Measurements from ENCODE around the gene ST6GALNAC2. TPM values are rescaled to one million over a fixed set of nuclear protein-coding genes. Genes with fewer than 3 reads are reported as not detected.
A peak's percentile ranks its signal among the peaks of the same experiment; 100 is the strongest.

The ST6GALNAC2 gene
- polyA plus RNA-seq, 3 donors, result 8.5 to 9.9 (median 9.6) TPM

DNA sequence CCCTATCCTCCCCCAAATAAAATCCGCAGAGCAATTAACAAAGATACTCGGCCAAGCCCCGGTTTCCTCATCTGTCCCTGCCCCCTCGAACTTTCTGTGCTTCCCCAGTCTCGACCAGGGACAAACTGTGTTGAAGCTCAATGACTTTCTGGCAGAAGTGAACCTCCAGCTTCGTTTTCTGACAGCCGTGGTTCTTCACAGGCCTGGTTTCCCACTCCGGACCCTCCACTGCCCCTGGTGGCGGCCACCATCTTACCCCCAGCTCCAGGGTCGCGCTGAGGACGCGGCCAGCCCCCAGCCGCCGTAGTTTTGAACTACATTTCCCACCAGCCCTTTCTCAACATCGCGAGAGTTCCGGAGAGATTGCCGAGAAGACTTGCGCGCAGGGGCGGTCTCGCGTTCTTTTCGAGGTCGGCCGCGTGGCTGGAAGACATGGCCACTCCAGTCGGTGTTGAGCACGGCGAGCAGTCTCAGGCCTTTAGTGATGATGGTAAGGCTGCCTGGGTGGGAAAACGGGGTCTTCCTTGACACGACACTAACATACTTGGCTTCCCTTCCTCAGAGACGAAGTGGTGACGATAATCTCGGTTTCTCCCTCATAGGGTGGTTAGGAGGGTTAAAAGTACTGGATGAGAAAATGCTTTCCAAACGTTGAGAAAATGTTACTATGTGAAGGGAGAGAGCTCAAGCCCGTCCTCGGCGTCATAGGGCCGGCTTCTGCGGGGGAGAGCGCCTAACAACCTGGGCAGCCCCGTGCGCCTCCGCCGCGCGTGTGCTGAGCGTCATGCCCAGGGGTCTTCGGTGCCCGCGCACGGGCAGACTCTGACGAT lies 28.1 kb downstream of the ST6GALNAC2 start:
- DNase-seq (ENCODE audit: low read depth in 3 of 3, low spot score in 2 of 3), result peak; percentile 92 to 96 (median 94)

DNA sequence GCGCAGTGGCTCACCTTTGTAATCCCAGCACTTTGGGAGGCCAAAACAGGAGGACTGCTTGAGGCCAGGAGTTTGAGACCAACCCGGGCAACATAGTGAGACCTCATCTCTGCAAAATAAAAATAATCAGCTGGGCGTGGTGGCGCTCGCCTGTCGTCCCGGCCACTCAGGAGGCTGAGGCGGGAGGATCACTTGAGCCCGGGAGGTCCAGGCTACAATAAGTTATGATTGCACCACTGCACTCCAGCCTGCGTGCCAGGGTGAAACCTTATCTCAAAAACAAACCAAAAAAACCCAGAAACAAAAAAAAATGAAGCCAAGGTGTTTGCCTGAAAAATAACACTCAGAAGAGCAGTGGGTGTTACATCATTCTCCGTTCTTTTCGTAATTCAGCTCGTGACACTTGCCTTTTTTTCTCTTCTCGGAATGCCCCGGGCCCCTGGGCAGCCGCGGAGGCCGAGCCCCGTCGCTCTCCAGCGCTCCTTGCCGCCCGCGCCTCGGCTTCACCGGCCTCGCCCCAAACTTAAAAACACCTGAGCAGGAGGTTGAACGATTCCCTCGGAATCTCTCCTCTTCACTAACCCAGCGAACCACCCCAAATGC lies 28.8 kb downstream of the ST6GALNAC2 start:
- no peak for DNase-seq (ENCODE audit: low read depth in 3 of 3, low spot score in 2 of 3)

DNA sequence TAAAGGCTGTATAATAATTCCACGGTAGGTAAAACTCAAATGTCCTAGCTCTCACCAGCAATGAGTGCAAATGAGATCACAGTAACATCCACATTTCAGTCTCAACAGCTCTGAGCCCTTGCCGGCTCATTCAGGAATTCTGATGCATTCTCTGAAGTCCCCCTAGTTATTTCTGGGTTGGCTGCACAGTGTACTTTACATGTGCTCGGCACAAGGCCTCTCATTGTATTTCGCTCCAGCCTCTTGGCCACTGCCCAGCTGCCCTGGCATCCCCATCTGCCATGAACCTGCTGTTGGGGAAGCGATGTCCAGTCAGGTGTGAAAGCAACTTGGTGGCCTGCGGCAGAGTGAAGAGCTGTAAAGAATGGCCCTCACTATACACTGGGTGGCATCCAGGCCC lies 31.5 kb downstream of the ST6GALNAC2 start:
- DNase-seq (ENCODE audit: low read depth in 3 of 3, low spot score in 2 of 3), result no peak

DNA sequence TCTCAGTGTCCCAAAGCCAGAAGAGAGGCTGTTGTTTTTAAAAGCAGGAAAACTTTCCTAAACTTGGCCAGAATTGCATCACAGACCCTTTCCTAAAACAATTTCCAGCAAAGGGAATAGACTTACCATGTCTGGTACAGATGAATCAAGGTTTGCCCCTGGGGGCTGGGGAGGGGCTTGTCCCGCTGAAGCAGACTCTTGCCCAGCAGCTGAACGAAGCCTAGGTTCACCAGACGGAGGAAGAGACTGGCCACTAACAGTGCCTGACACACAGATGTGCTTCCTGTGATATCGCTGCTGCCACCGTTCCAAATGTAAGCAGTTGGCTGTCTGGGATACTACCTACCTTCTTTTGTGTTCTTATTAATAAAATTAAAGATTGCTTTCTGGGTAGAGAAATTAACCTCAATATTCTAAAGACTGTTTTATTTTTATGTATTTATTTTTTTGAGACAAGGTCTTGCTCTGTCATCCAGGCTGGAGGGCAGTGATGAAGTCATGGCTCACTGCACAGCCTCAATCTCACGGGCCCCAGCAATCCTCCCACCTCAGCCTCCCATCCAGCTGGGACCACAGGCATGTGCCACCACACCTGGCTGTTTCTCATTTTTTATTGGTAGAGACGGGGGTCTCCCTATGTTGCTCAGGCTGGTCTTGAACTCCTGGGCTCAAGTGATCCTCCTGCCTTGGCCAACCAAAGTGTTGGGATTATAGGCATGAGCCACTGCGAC lies 32.3 kb downstream of the ST6GALNAC2 start:
- DNase-seq (ENCODE audit: low read depth in 3 of 3, low spot score in 2 of 3), result no peak

DNA sequence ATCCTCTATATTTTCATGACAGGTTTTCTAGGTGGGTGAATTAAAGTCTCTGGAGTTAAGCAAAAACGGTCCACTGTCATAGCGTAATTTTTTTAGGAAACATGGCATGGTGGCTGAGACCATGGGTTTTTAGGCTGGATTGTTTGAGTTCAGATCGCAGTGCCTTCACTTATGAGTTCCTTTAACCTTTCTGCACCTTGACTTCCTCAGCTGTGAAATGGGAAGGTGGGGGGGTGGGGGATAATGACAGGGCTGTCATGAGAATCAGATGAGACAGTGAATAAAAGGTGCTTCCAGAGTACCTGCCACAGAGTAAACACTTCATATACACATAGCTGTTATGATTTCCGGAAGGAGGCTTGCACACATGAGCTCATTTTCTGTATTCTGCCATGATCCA lies 34.0 kb downstream of the ST6GALNAC2 start:
- no peak for DNase-seq (ENCODE audit: low read depth in 3 of 3, low spot score in 2 of 3)

DNA sequence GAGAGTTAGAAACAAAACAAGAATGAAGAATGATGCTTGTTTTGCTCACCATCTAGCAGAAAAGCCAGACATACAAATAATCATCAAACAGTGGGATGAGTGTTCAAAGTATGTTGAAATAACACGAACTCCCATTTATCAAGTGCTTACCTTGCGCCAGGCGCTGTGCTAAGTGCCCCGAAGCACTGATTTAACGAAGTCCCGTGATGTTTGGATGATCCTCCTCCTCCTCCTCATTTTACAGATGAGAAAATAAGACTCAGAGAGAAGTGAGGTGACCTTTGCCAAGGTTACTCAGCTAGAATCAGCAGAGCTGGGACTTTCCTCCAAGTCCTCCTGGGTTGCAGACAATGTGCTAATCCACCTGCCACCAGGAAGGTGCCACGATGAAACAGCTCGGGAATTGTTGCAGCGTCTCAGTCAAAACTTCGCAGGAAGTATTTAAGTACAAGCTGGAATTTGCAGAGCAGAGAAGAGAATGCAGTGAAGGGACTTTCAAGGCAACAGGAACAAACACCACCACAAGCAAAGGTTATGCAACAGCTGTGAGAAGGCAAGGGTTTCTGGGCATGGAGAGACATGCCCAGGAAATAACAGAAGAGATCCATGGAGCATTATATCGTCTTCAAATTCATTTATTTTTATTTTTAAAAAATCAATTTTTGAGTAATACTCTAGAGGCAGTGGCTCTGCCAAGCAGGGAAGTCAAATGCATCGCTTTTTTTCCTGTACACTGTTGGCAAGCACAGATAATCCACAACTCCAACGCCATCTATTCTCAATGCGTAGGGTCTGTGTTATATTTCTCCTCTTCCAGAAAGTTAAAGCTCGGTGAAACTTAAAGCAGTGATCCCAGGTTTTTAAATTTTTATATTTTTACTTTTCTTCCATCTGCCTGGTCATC lies 34.7 kb downstream of the ST6GALNAC2 start:
- DNase-seq (ENCODE audit: low read depth in 3 of 3, low spot score in 2 of 3), result no peak

DNA sequence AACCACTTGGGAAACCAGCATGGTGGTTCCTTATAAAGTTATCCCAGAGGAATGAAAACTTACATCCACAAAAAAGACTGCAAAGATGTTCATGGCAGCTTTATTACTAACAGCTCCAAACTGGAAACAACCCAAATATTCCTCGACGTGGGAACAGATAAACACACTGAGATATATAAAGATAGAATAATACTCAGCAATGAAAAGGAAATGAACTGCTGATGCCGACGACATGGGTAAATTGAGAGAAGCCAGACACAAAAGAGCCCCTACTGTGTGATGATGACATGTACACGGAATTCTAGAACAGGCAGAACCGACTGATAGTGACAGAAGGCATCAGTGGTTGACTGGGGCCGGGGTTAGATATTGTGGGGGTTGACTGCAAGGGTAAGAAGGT lies 36.1 kb downstream of the ST6GALNAC2 start:
- DNase-seq (ENCODE audit: low read depth in 3 of 3, low spot score in 2 of 3), result no peak

DNA sequence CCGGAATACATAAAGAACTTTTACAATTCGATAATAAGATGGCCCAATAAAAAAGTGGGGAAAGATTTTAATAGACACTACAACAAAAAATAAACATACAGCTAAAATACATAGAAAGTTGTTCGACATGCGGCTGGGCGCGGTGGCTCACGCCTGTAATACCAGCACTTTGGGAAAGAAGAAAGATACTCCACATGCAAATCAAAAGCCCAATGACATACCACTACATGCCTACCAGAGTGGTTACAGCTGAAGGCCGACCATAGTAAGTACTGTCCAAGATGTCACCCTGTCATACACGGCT lies 36.5 kb downstream of the ST6GALNAC2 start:
- DNase-seq (ENCODE audit: low read depth in 3 of 3, low spot score in 2 of 3), result no peak

DNA sequence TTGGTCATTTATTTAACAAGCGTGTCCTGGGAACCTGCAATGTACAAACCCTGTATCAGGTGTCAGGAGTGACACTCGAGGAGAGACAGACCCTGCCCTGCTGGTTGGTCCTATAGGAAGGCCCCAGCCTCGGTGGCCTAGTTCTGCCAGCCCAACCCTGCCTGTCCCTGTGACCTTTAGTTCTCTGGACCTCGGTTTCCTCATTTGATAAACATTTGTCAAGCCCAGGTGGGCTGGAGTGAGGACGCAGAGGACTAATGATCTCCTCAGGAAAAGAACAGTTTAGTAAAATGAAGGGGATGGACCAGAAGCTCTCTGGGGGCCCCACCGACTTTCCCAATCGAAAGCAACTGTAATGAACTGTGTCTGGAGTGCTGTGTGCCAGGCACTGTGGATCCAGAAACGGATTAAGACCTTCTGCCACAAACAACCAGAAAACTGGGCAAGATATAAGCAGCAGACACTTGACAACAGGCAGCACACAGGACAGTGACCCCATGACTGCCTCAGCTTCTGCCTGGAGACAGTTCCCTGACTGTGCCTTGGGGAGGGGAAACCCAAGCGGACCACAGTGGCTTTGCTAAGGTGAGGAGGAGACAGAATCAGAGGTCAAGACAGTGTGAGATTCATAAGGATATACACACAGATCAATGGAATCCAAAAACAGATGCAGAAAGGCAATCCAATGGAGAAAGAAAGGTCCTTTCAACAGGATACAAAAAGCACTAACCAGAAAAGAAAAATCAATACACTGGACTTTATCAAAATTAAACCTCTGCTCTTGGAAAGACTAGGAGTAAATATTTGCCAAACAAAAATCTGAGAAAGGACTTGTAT lies 37.1 kb downstream of the ST6GALNAC2 start:
- no peak for DNase-seq (ENCODE audit: low read depth in 3 of 3, low spot score in 2 of 3)

DNA sequence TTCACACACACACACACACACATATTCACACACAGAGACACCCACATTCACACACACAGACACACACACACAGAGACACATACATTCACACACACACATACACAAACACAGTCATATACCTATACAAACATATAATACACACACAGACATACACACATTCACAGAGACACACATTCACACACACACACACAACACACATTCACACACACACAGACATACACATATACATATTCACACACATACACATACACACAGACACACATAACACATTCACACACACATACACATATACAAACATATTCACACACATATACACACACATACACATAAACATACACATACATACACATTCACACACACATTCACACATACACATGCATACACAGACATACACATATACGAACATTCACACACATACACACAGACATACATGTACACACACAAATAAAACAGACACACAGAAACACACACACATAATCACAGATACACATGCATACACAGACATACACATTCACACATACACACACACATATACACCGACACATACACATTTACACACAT lies 37.9 kb downstream of the ST6GALNAC2 start:
- DNase-seq (ENCODE audit: low read depth in 3 of 3, low spot score in 2 of 3), result no peak

DNA sequence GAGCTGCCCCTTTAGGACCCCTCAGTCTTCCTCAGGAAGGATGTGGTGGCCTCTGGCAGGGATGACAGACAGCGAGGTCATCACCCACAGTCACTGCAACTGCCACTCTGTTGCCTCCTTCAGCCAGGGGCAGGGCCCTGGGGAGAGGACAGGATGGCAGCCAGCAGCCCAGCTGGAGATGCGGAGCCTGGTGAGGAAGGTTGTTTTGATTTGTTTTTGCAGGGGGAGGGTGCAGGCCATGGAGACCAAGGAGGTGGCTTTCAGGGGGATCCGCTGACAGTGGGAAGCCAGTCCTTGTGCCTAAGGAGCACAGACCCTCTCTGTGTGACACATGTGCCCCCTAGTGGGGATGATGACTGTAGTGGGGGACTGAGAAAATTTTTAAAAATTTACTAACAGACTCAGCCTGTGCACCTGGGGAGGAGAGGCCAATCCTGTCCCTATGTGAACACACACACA lies 38.4 kb downstream of the ST6GALNAC2 start:
- DNase-seq (ENCODE audit: low read depth in 3 of 3, low spot score in 2 of 3), result no peak

DNA sequence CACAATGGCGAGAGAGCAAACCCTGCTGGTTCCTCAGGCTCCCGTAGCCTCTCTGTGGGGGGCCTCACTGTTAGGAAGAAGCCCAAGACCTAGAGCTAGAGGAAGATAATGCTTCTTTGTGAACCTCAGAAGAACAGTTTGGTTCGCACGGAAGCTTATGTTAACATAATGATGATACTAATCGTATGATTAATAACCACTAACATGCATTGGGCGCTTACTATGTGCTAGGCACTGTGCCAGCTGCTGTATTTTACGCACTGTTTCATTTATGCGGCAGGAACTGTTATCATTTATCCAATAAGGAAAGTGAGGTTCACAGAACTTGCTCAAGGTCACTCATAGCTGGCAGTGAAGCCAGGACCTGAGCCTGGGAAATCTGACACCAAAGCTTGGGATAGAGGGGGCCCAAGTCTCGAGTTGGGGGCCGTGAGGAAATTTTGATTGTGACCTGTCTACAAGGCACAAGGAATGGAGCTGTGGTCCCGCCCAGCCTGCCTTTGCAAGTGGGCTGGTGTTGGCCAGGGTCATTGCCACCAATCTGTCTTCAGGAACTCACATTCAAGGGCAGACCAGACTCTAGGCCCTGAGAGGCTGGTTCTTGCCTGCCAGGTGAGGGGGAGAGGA lies 39.0 kb downstream of the ST6GALNAC2 start:
- DNase-seq (ENCODE audit: low read depth in 3 of 3, low spot score in 2 of 3), result no peak

DNA sequence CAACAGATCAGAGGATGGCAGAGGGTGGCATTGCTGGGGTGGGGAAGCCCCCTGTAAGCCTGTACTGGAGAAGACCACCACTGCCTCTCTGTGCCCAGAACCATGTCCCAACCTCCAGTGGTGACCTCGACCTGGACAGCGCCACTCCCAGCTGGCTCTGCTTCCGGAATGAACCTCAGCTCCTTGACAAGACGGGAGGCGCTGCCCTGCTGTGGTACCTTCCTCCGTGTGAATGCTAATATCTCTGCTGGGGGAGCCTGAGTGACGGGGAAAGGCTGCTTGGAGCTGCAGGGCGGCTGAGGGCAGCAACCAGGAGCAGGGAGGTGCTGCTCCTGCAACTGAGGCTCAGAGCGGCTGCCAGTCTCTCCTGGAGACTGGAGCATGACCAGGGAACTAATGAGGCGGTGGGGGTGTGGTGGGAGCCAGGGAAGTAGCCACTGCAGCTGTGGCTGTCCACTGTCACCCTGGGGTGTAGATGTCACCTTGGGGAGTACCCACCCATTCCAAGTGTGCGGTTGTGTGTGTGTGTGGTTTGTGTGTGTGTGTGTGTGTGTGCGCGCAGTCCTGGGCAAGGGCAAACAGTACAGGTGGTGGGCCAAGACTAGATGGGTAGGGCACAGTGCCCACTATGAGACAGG lies 39.6 kb downstream of the ST6GALNAC2 start:
- no peak for DNase-seq (ENCODE audit: low read depth in 3 of 3, low spot score in 2 of 3)

DNA sequence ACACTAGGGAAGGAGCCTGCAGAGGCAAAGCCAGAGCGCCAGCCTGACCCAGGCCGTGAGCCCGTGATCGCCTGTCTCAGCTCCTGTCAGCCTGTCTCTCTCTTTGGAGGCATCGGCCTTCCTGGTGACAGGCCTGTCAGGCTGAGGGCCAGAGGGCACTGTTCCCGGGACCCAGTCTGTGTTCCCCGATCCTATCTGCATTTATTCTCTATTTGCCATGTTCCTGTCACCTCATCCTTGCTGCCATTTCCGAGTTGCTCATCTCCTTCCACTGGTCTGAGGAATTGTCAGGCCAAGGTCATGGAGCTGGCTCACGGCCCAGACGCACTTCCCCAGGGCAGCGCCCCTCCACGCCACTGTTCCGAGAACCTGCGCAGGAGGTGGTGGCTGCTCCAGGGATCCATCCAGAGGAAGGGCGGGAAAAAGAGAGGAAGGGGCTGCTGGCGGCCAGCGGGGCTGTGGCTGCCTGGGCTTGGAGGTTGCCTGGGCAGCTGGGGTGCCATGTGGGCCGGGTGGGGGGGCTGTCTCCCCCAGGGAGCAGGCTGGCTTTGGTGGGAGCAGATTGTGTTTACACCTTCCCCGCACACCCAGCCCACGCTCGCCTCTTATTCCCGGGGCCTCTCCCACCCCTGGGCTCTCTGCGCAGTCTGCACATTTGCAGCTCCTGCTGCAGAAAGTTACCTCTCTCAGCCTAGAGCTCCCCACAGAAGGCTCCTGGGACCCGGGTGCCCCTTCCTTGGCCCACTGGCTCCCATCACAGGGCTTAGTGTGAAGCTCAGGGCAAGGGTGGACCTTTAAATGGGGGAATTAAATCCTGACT lies 40.9 kb downstream of the ST6GALNAC2 start:
- DNase-seq (ENCODE audit: low read depth in 3 of 3, low spot score in 2 of 3), result no peak

DNA sequence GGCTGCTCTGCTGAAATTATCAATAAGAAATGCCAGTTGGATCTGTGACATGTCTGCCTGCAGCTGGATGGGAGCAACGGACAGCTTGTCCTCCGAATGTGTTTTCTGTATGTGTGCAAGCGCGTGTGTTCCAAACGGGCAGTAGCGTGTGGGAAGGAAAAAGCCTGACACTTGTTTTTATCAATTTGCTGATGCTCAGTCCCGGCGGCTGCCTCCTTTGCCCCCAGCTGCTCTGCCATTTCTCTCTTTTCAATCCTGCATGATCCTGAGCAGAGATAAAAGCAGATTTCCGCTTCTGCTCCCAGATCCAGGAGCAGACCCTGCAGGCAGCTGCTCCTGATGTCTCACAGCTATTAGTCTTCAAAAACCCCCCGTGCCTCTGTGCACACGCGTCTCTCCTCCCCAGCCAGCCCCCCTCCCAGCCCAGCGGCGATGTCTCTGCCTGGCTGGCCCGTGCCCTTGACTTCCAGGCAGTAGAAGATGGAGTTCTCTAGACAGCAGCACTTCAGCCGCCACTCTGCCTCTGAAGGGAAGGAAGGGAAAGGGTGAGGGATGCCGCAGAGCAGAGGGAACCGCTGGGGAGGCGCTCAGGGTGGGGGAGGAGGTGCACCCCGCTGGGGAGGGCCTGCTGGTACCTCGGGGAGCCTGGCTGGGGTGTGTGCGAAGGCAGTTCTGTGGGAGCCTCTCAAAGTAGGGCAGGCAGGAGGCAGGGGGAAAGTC lies 41.7 kb downstream of the ST6GALNAC2 start:
- no peak for DNase-seq (ENCODE audit: low read depth in 3 of 3, low spot score in 2 of 3)

DNA sequence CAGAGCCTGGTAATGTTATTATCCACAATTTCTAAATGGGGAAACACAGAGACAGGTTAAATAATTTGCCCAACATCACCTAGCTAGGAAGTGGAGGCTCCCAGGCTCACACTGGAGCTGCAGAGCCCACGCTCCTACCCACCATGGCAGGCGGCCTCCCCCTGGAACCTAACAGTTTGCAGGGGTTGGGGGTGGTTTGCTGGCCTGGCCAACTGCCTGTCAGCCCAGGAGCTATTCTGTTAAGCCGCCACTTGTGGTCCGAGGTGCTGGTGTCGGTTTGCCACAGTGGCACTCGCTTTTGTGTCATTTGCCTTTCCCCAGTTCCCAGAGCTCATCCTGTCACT lies 42.2 kb downstream of the ST6GALNAC2 start:
- no peak for DNase-seq (ENCODE audit: low read depth in 3 of 3, low spot score in 2 of 3)

DNA sequence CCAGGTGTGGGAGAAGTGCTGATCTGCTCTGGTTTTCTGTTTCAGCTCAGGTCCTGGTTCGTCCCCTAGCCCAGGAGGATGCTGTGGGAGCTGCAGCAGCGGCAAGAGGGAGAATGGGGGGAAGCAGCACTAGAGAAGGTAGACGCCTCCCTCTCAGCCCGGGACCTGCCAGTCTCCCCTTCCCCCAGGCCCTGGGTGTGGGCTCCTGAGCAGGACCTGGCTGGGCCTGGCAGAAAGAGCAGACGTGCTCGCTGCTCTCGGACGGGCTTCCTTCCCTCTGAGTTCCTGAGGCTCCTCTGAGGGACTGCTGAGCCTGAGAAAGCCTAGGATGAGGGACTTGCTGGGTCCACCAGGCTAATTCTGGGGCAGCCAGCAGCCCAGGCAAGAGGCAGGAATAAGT lies 42.7 kb downstream of the ST6GALNAC2 start:
- no peak for DNase-seq (ENCODE audit: low read depth in 3 of 3, low spot score in 2 of 3)
